NT2/D1 (cell line): ENCODE measurements around the gene TNP1.

Experiments used
- SUZ12 ChIP-seq: IDR thresholded peaks from 2 replicates; pipeline ENCODE4 v1.6.1; 2011; ENCODE audit not compliant: insufficient read length, insufficient read depth; ENCODE audit errors: extremely low read depth
- YY1 ChIP-seq: IDR thresholded peaks from 2 replicates; pipeline ENCODE4 v1.6.1; 2011; ENCODE audit not compliant: insufficient read length, insufficient read depth
- ZNF274 ChIP-seq: IDR thresholded peaks from 2 replicates; pipeline ENCODE4 v1.6.1; 2011; ENCODE audit warnings: mild to moderate bottlenecking, low read depth, low read length

DNA sequence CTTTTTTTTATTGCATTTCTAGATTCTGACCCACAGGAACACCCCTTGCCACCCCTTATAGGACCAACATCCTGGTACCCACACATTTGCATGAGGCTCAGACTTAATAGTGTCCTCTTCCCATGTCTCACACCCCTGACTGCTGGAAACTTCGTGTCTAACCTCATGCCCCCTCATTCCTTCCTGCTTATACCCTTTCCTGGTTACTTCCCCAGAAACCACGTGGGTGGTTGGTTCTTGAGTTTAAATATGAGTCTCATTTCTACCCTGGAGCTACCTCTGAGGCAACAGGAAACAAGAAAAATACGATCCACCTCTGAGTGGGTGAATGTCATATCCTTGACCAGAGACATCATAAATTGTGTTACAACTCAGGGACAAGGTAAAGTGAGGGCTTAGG is 1.6 kb downstream of the TNP1 start:
- TF ChIP-seq SUZ12 (no peak), YY1 (no peak), ZNF274 (no peak)
